ENCODE data around the gene USP28. TPM values are rescaled to one million over a fixed set of nuclear protein-coding genes. Genes with fewer than 3 reads are reported as not detected.

Gene USP28
- total RNA-seq, 1 experiment from 2014 or later = 23.7 TPM

GRCh38 chr11:113778111-113778910 lies 97.1 kb downstream of the USP28 start:
- Histone ChIP-seq H3K27me3 (replicated peaks; ENCODE audit: insufficient read depth, low read depth, low read length, poor library complexity) (no peaks in the 10 kb centered on the region), H3K4me3 (ENCODE audit: low read depth, low read length, poor library complexity, severe bottlenecking) (no peak overlapping the region), H3K27ac (ENCODE audit: low read depth, low read length, poor library complexity, severe bottlenecking) (no peak overlapping the region), H3K36me3 (ENCODE audit: insufficient read depth, low read length, poor library complexity, severe bottlenecking) (no peaks in the 10 kb centered on the region), H3K4me1 (ENCODE audit: insufficient read depth, low read length, poor library complexity, severe bottlenecking) (peaks cover 17% of the 10 kb centered on the region), H3K9me3 (ENCODE audit: low read depth, low read length, poor library complexity, severe bottlenecking) (no peaks in the 10 kb centered on the region)
- ChIA-PET CTCF (interaction anchor here (0.5 to 1.0 kb wide), 2 partner anchors 9 to 689 kb away, joined by 4 to 6 read pairs; no protein-coding TSS in a partner anchor), POLR2A (ENCODE audit: low non-redundant PET) (no interaction called here)
- BruUV-seq (replicated peaks) = no TSS peak
- no peak for TF ChIP-seq EZH2 (IDR thresholded peaks at IDR 0.05; ENCODE audit: borderline replicate concordance, low read depth, low read length, poor library complexity, severe bottlenecking)
- peak; percentile 32; the same call in 1 of the 2 replicates for TF ChIP-seq CTCF (conservative IDR thresholded peaks at IDR 0.05; ENCODE audit: low read depth, low read length)
- peak; percentile 89 for DNase-seq (ENCODE audit: low spot score)
- intact Hi-C loops (cut with micrococcal nuclease; ENCODE audit: unreplicated experiment) = loop anchor here (10.0 kb wide), 1 partner anchor 224 kb away; no protein-coding TSS in a partner anchor

GRCh38 chr11:113774174-113774503 lies 101.2 kb downstream of the USP28 start:
- Histone ChIP-seq H3K27me3 (replicated peaks; ENCODE audit: insufficient read depth, low read depth, low read length, poor library complexity) (no peaks in the 10 kb centered on the region), H3K4me3 (ENCODE audit: low read depth, low read length, poor library complexity, severe bottlenecking) (peak overlapping the region; percentile 93), H3K27ac (ENCODE audit: low read depth, low read length, poor library complexity, severe bottlenecking) (no peak overlapping the region), H3K9me3 (ENCODE audit: low read depth, low read length, poor library complexity, severe bottlenecking) (no peaks in the 10 kb centered on the region), H3K4me1 (ENCODE audit: insufficient read depth, low read length, poor library complexity, severe bottlenecking) (peaks cover 17% of the 10 kb centered on the region), H3K36me3 (ENCODE audit: insufficient read depth, low read length, poor library complexity, severe bottlenecking) (no peaks in the 10 kb centered on the region)
- no TSS peak for BruUV-seq (replicated peaks)
- ChIA-PET POLR2A (ENCODE audit: low non-redundant PET) (no interaction called here), CTCF (no interaction called here)
- no peak for TF ChIP-seq EZH2 (IDR thresholded peaks at IDR 0.05; ENCODE audit: borderline replicate concordance, low read depth, low read length, poor library complexity, severe bottlenecking)
- no peak for DNase-seq (ENCODE audit: low spot score)
- intact Hi-C loops (cut with micrococcal nuclease; ENCODE audit: unreplicated experiment) = loop anchor here (10.0 kb wide), 1 partner anchor 219 kb away; no protein-coding TSS in a partner anchor

GRCh38 chr11:113773416-113774173 lies 101.8 kb downstream of the USP28 start, which contains the start of gene ZW10:
TSS of gene ZW10 (minus strand) at chr11:113773692. CDS start at chr11:113773666, 26 bp downstream.
- ChIA-PET POLR2A (ENCODE audit: low non-redundant PET) (interaction anchor here (0.6 kb wide), 1 partner anchor 25 kb away, joined by 3 read pairs; no protein-coding TSS in a partner anchor), CTCF (interaction anchor here (1.1 kb wide), 1 partner anchor 14 kb away, joined by 3 read pairs; no protein-coding TSS in a partner anchor)
- peak; percentile 99 for DNase-seq (ENCODE audit: low spot score)
- intact Hi-C loops (cut with micrococcal nuclease; ENCODE audit: unreplicated experiment) = loop anchor here (10.0 kb wide), 1 partner anchor 219 kb away; no protein-coding TSS in a partner anchor
- BruUV-seq (replicated peaks) = no TSS peak
- peak within 1 kb of the TSS; percentile 93 for H3K4me3 ChIP-seq (ENCODE audit: low read depth, low read length, poor library complexity, severe bottlenecking)
- no peaks in the 10 kb centered on the region for H3K27me3 ChIP-seq (replicated peaks; ENCODE audit: insufficient read depth, low read depth, low read length, poor library complexity)
- peak within 1 kb of the TSS; percentile 88 for H3K27ac ChIP-seq (ENCODE audit: low read depth, low read length, poor library complexity, severe bottlenecking)
- H3K9me3 ChIP-seq (ENCODE audit: low read depth, low read length, poor library complexity, severe bottlenecking) = no peaks in the 10 kb centered on the region
- H3K4me1 ChIP-seq (ENCODE audit: insufficient read depth, low read length, poor library complexity, severe bottlenecking) = peaks cover 13% of the 10 kb centered on the region
- TF ChIP-seq CTCF (conservative IDR thresholded peaks at IDR 0.05; ENCODE audit: low read depth, low read length) = peak; percentile 98
- no peak for TF ChIP-seq EZH2 (IDR thresholded peaks at IDR 0.05; ENCODE audit: borderline replicate concordance, low read depth, low read length, poor library complexity, severe bottlenecking)
- peaks cover 3% of the 10 kb centered on the region for H3K36me3 ChIP-seq (ENCODE audit: insufficient read depth, low read length, poor library complexity, severe bottlenecking)
